Cardiac septum (tissue), 1 donor: ENCODE results near the gene GPATCH2. TPM values are rescaled to one million over a fixed set of nuclear protein-coding genes. Genes with fewer than 3 reads are reported as not detected.
"Not testable (repeated sequence)": the region's sequence is repeated elsewhere in the genome, so short reads cannot be mapped to it uniquely, and the experiment has no call there.

ENCODE experiments used
- DNase-seq: peaks from one replicate; pipeline ENCODE4 v3.0.0-alpha.2; 2020; ENCODE audit warnings: low spot score
- intact Hi-C: fragments of 100-400 bp; cut with DNase I; formaldehyde crosslinking; loops from one replicate; pipeline ENCODE4 v1.14.0; 2022
- total RNA-seq: library from RNA; stranded (reverse); fragmentation: NEBNext Ultra II Directional; extraction: Animal tissue kit (Norgen Biotek cat#: 25700); gene quantifications from one replicate; pipeline ENCODE4 v1.2.1, GENCODE V29; 2021
- donor health status: DM: no; HTN: no; CAD: no.

Gene GPATCH2
- total RNA-seq, 1 donor from 2014 or later: 9.5 TPM

DNA sequence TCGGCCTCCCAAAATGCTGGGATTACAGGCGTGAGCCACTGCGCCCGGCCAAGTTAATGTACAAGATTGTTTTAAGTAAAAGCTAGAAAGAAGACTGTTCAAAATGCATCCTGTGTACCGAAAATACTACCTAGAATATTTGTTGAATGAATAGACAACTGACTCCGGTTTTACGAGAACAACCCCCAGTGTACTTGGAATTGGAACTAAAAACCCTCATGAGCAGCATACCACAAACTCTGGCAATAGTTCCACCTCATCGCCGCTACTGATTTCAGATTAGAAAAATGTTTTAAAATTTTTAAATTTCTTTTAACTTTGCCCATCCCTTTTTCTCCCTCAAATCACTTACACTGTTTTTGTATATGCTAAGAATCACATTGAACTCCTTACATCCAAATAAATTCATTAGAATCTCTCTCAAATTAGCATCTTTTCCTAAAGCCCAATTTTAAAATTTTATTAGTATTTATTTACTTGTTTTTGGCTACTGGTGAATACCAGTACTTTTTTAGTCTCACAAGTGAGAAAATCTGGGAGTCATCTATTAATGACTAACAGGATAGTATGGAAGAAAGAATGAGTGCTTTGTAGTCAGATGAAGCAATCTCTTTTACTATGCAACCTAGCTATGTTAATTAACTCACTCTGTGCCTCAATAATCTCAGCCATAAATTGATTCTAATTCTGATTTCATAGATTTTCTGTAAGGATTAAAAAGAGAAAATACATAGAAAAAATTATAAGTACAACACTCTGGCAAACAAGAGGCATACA is 95.1 kb downstream of the GPATCH2 start:
- DNase-seq: no peak
- intact Hi-C loops: no loop called here

- DNase-seq: no peak
- intact Hi-C loops: no loop called here
These were observed 96.3 kb downstream of the GPATCH2 start for GRCh38 chr1:217534566-217534965.

- no peak for DNase-seq
- intact Hi-C loops: no loop called here
These were observed 102.6 kb downstream of the GPATCH2 start for GRCh38 chr1:217528271-217528670.

- no peak for DNase-seq
- intact Hi-C loops: no loop called here
These were observed 103.7 kb downstream of the GPATCH2 start for GRCh38 chr1:217527151-217527550.

DNA sequence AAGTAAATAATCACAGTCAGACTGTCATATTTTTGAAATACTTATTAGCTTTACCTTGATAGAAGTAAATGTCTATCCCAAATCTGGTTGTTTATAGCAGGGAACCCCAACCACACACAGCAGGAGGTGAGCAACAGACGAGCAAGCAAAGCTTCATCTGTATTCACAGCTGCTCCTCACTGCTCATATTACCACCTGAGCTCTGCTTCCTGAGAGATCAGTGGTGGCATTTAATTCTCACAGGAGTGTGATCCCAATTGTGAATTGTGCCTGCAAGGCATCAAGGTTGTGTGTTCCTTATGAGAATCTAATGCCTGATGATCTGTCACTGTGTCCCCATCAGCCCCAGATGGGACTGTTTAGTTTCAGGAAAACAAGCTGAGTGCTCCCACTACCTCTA is 104.3 kb downstream of the GPATCH2 start:
- intact Hi-C loops: no loop called here
- DNase-seq: no peak

- no peak for DNase-seq
- intact Hi-C loops: no loop called here
These were observed 105.0 kb downstream of the GPATCH2 start for GRCh38 chr1:217525773-217526490.

DNA sequence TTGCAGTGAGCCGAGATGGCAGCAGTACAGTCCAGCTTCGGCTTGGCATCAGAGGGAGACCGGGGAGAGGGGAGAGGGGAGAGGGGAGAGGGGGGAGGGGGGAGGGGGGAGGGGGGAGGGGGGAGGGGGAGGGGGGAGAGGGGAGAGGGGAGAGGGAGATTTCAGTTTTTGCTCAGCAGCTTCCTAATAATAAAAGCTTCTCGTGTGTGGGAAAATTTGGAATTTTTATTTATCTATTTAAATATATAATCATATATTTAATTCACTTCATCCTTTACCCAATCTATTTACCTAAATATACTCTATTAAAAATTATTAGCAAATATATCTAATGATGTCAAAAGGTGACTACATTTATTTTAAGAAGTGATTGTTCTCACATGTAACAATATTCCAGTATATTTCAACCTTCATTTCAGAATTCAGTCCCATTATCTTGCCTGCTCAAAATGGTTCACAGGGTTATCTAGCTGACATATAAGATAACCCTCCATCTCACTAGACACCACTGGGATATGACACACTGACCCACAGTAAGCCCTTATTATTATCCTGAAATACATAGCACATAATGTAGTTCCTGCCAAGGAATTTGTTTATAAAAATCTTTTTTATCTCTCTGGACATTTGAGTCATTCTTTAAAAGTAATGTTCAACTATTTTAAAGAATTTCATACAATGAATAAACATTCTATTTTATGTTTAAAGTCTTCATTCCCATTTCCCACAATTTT is 105.9 kb downstream of the GPATCH2 start:
- intact Hi-C loops: no loop called here
- DNase-seq: no peak

DNA sequence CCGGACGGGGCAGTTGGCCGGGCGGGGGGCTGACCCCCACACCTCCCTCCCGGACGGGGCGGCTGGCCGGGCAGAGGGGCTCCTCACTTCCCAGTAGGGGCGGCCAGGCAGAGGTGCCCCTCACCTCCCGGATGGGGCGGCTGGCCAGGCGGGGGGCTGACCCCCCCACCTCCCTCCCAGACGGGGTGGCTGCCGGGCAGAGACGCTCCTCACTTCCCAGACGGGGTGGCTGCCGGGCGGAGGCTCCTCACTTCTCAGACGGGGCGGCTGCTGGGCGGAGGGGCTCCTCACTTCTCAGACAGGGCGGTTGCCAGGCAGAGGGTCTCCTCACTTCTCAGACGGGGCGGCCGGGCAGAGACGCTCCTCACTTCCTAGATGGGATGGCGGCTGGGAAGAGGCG is 107.0 kb downstream of the GPATCH2 start:
- DNase-seq, intact Hi-C loops: not testable (repeated sequence)

DNA sequence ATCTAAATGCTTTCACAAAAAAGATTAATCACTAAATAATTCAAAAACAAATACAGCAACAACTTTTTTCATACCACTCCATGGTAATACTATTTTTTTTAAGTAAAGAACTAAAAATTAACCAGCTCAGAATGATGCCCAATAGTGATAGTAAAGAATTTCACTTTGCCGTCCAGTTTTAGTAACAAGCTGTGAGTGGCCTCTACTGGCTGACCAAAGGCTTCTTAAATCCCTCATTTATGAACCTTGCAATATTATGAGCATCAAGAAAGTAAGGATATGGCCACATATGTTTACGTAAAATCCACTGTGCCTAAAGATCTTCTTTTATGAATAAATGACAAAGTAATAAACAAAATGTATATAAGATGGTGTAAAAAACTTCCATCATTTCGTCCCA is 108.6 kb downstream of the GPATCH2 start:
- DNase-seq: no peak
- intact Hi-C loops: no loop called here

GRCh38 chr1:217521317-217521716 is 109.6 kb downstream of the GPATCH2 start:
- intact Hi-C loops: no loop called here
- DNase-seq: no peak

DNA sequence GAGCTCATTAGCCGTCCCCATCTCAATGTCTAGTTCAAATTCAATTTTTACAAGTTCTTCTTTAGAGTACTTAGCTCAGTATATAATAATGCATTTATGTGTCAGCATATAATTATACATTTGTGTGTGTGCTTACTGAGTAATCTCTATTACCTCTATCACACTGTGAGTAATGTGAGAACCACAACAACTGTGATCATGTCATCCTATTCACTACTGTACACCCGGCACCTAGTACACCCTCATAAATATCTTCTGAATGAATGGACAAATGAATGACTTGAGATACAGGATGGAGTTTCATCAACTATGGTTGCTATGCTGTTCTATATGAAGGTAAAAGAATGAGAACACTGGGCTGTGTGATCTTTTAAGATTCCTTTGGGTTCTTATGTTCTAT is 124.0 kb downstream of the GPATCH2 start:
- intact Hi-C loops: no loop called here
- DNase-seq: no peak

GRCh38 chr1:217498209-217498608 is 132.7 kb downstream of the GPATCH2 start:
- intact Hi-C loops: no loop called here
- DNase-seq: no peak

- DNase-seq: no peak
- intact Hi-C loops: no loop called here
These were observed 135.6 kb downstream of the GPATCH2 start for GRCh38 chr1:217495249-217495648.

GRCh38 chr1:217494767-217495166 is 136.1 kb downstream of the GPATCH2 start:
- no peak for DNase-seq
- intact Hi-C loops: no loop called here

DNA sequence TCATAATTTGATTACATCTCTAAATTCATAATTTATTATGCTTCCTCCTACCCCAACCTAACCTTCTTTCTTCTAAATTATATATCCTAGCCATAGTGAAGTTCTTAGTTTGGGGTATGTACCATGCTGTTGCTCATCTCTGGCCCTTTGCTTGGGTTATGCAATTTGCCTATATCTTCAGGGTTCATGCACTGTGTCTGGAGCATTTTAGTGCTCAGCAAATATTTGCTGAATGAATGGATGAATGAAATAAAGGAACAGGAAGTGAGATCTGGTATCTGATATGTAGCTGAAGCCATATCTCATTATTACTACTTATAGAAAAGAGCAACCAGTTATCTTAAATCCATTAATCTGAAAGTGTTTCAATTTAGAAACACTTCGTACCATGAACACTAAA is 137.6 kb downstream of the GPATCH2 start:
- intact Hi-C loops: no loop called here
- DNase-seq: no peak

DNA sequence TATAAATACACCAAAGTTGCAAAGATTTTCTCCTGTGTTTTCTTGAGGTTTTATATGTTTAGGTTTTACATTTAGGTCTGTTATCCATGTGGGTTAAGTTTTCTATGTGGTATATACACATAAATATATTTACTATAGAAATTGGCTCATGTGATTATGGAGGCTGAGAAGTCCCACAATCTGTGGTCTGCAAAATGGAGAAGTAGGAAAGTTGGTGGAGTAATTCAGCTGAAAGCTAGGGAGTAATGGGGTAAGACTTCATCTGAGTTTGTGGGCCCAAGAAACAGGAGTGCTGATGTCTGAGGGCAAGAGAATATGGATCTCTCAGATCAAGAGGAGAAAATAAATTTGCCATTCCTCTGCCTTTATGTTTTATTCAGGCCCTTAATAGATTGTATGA is 146.0 kb downstream of the GPATCH2 start:
- intact Hi-C loops: no loop called here
- DNase-seq: no peak

DNA sequence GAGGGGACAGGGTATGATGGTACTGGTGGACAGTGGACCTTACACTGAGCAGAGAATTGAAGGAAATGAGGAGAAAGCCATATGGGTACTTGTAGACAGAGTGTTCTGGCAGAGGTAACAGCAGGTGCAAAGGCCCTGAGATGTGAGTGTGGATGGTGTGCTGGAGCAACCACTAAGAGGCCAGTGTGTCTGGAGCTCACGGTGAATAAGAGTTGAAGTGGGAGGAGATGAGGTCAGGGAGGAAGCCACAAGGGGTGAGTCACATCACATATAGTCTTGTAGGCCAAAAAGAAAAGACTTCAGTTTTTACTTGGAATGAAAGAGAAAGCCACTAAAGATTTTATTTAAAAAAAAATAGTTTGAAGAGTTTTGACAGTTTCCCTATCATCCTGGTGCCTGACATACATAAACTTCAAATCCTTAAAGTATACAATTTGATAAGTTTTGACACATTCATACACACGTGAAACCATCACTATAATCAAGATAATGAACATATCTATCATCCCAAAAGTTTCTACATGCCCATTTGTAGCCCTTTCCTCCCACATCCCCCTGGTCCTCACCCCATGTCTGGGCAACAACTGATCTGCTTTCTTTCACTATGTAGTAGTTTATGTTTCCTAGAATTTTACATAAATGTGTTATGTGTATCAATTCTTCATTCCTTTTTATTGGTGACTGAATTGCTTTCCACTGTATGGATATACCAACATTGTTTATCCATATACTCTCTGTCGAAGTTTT is 148.4 kb downstream of the GPATCH2 start:
- DNase-seq: no peak
- intact Hi-C loops: no loop called here

DNA sequence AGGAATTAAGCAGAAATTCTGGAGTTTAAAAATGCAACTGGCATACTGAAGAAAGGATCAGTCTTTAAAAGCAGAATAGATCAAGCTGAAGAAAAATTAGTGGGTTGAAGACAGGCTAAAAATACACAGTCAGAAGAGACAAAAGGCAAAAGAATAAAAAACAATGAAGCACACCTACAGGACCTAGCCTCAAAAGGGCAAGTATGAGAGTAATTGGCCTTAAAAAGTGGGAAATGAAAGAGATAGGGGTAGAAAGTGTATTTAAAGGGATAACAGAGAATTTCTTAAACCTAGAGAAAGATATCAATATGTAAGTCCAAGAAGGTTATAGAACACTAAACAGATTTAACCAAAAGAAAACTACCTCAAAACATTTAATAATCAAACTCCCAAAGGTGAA is 152.4 kb downstream of the GPATCH2 start:
- no peak for DNase-seq
- intact Hi-C loops: no loop called here

- no peak for DNase-seq
- intact Hi-C loops: no loop called here
These were observed 158.0 kb downstream of the GPATCH2 start for GRCh38 chr1:217472915-217473314.

- intact Hi-C loops: no loop called here
- DNase-seq: no peak
These were observed 159.5 kb downstream of the GPATCH2 start for GRCh38 chr1:217471403-217471802.
